HCT116 (cell line): ENCODE results near the gene TMEM54.

ENCODE experiments used
- CTCF ChIP-seq, 3 experiments: fragments of 200-600 bp in 1 of 3; sonication (generic) in 1 of 3; IDR thresholded peaks in 2 of 3; conservative IDR thresholded peaks in 1 of 3; 2 replicates each; pipeline ENCODE4 v1.5.1; 2012 to 2017; ENCODE audit warnings: low read depth in 2 of 3, low read length in 2 of 3, antibody characterized with exemption in 1 of 3, borderline replicate concordance in 1 of 3, control low read depth in 1 of 3, mild to moderate bottlenecking in 1 of 3, mixed read lengths in 1 of 3, mixed run types in 1 of 3, moderate library complexity in 1 of 3; ENCODE audit not compliant: insufficient read depth in 1 of 3
- EGR1 ChIP-seq: IDR thresholded peaks from 2 replicates; pipeline ENCODE4 v1.6.1; 2012; ENCODE audit warnings: low read depth
- ELF1 ChIP-seq: IDR thresholded peaks from 2 replicates; pipeline ENCODE4 v1.6.1; 2012; ENCODE audit warnings: low read depth, borderline replicate concordance
- EZH2phosphoT487 ChIP-seq: fragments of 200-600 bp; IDR thresholded peaks from 2 replicates; pipeline ENCODE4 v1.6.1; 2018; ENCODE audit warnings: antibody characterized with exemption, borderline replicate concordance
- FOSL1 ChIP-seq: IDR thresholded peaks from 2 replicates; pipeline ENCODE4 v1.6.1; 2012; ENCODE audit warnings: low read depth
- JUND ChIP-seq: IDR thresholded peaks from 2 replicates; pipeline ENCODE4 v1.6.1; 2012
- MAX ChIP-seq: IDR thresholded peaks from 2 replicates; pipeline ENCODE4 v1.6.1; 2012
- POLR2A ChIP-seq: IDR thresholded peaks from 2 replicates; pipeline ENCODE4 v1.7.0; 2011; ENCODE audit warnings: borderline replicate concordance; ENCODE audit not compliant: insufficient read depth, insufficient read length; ENCODE audit errors: extremely low read depth
- POLR2AphosphoS5 ChIP-seq: IDR thresholded peaks from 2 replicates; pipeline ENCODE4 v1.6.1; 2011; ENCODE audit warnings: mild to moderate bottlenecking, low read depth, low read length, moderate library complexity
- RAD21 ChIP-seq: IDR thresholded peaks from 2 replicates; pipeline ENCODE4 v1.6.1; 2012; ENCODE audit warnings: low read depth, mild to moderate bottlenecking
- TCF7L2 ChIP-seq: IDR thresholded peaks from 2 replicates; pipeline ENCODE4 v1.7.0; 2011; ENCODE audit warnings: borderline replicate concordance, inconsistent platforms; ENCODE audit not compliant: insufficient read depth, insufficient read length; ENCODE audit errors: extremely low read depth
- YY1 ChIP-seq: IDR thresholded peaks from 2 replicates; pipeline ENCODE4 v1.6.1; 2011; ENCODE audit warnings: low read length, low read depth, moderate library complexity, mild to moderate bottlenecking; ENCODE audit not compliant: insufficient replicate concordance; ENCODE audit errors: extremely low read depth
- ZNF274 ChIP-seq: fragments of 200-500 bp; sonication (Bioruptor generic); IDR thresholded peaks from 2 replicates; pipeline ENCODE4 v1.6.1; 2014; ENCODE audit warnings: mild to moderate bottlenecking, low read depth, low read length, inconsistent platforms

- TF ChIP-seq POLR2A (no peak), CTCF (IDR thresholded peaks at IDR 0.05 in 2 of 3, conservative IDR thresholded peaks at IDR 0.05 in 1 of 3; ENCODE audit: borderline replicate concordance in 1 of 3, insufficient read depth in 1 of 3, low read depth in 2 of 3, low read length in 2 of 3) (no peak), FOSL1 (no peak), TCF7L2 (no peak), YY1 (no peak), EZH2phosphoT487 (no peak), ELF1 (no peak), RAD21 (no peak), POLR2AphosphoS5 (no peak), MAX (no peak), ZNF274 (no peak), JUND (no peak), EGR1 (no peak)
These were observed 3.6 kb upstream of the TMEM54 start for GRCh38 chr1:32904797-32905196.
